Fibroblast of skin of left quadriceps (primary cell): ENCODE data around the gene FBXW10B.
"Not testable (repeated sequence)": the region's sequence is repeated elsewhere in the genome, so short reads cannot be mapped to it uniquely, and the experiment has no call there.

Experiments used
- DNase-seq, 2 experiments: peaks; one replicate each; pipeline ENCODE4 v3.0.0-alpha.2; 2013; ENCODE audit warnings: low read depth in 2 of 2

Gene FBXW10B

GRCh38 chr17:15630930-15631453, 11.5 kb upstream of the FBXW10B start:
- not testable (repeated sequence) for DNase-seq

- not testable (repeated sequence) for DNase-seq
These were observed 10.5 kb upstream of the FBXW10B start for GRCh38 chr17:15629991-15630390.

GRCh38 chr17:15623661-15624209, 4.2 kb upstream of the FBXW10B start:
- DNase-seq: peak in 1 of 2 experiments; percentile 9

GRCh38 chr17:15623255-15623654, 3.8 kb upstream of the FBXW10B start:
- DNase-seq: not testable (repeated sequence)

GRCh38 chr17:15622124-15622523, 2.6 kb upstream of the FBXW10B start:
- DNase-seq: not testable (repeated sequence)

GRCh38 chr17:15616828-15617227, 2.7 kb downstream of the FBXW10B start:
- DNase-seq: not testable (repeated sequence)

- not testable (repeated sequence) for DNase-seq
These were observed 3.7 kb downstream of the FBXW10B start for GRCh38 chr17:15615850-15616249.

DNA sequence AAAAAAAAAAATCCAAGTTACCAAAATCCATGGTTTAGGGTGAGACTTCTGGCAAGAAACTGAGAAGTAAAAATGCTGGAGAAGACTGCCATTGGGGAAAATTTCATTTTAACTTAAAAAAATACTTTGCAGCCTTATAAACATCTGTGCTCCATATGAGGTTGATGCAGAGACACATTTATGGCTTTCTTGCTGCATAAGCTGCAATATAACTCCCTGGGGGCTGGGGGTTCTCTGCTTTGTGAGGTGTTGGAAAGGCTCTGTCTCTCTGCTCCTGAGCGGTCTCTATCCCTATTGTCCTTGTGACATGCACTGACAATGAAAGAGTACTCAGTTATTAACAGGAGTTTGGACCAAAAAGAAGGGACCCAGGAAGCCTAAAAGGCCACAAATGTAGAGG, 6.4 kb downstream of the FBXW10B start:
- DNase-seq: peak in 1 of 2 experiments; percentile 0

GRCh38 chr17:15592960-15593359, 26.5 kb downstream of the FBXW10B start:
- DNase-seq: not testable (repeated sequence)

GRCh38 chr17:15591986-15592385, 27.5 kb downstream of the FBXW10B start:
- not testable (repeated sequence) for DNase-seq

DNA sequence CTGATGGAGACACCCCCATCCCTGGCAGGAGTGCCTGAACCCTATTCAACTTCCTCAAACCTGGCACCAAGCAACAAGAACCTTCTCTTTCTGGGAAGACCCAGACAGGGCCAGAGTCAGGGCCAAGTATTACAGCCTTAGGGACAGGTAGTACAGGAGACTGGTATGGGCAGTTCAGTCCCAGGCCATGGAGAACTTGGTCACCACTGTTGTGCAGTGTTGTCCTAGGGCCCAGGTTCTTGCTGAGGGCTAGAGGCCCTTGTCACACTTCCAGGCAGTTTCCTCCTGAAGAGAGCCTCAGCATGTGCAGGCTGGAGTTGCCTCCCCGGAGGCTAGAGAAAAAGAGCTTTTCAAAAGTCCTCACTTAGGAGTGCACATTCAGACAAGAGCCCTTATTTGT, 28.7 kb downstream of the FBXW10B start:
- DNase-seq: not testable (repeated sequence)

DNA sequence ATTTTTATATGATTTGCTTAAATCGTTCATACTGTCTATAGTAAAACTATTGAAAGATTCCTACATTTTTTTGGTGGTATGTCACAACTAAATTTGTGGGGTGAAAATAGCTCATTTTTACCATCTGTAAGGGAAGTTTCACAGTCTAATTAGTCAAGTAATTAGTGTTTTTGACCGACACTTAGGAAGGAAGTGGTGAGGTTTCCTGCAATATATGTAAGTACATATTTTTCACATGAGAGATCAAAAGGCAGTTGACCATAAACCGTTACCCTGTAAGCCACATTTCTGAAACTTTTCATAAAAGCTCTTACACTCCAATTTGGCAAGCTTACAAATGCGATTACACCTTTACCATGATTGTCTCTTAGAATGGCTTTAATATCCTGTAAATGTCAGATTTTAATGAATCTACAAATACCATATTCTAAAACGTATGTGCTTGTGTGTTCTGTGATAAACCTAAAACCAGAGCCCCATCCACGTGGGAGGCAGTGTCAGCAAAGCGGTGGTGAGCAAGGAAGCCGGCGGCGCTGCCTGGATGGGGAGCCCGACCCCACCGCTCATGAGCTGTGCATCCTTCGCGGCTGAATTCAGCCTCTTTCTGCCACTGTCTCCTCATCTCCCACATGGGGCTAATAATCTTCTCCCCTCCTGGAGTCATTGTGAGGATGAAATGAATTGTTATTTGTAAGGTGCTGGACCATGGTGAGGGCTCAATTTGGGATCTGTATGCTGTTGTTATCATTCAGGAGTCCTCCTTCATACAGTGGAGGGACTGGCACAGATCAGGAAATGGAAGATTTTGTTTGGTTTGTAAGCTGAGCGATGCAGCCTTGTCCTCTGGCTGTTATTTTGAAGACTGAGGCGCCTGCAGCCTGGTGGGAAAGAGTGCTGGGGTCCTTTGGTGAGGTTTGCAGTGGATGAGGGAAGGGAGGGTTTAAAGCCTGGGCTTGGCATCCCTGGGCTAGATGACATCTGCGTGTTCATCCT, 29.7 kb downstream of the FBXW10B start:
- DNase-seq: not testable (repeated sequence)

DNA sequence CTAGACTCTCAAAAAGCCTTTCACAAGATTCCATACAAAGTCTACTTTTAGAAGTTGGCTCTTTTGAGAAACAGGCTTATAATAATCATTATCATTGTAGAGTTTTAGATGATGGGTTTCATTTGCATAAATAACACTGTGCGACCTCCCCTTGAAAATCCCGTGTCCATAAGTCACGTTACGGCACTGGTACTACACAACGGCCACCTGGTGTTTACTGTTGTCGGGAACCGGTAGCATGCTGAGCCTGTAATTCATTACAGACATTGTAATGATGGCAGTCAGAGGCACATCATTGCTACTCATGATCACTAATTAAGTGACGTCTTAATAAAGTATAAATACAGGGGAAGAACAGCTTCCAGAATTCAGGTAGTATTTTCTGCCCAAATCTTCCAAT, 31.5 kb downstream of the FBXW10B start:
- not testable (repeated sequence) for DNase-seq

DNA sequence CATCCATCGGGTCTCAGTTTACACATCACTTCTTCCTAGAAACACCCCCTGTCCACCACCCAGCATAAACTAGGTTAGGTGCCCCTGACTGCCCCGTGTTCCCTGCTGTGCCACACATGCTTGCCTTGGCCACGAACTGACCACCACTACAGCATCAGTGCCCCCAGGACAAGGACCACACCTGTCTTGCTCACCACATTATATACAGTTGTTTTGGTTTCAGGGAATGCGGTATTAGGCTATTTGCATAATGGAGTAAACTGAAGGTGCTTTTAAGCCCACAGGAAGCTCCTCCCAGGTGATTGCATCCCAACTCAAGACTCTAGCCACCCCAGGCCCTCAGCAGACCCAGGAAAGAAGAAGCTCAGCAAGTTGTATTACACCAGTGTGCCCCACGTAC, 36.2 kb downstream of the FBXW10B start:
- DNase-seq: not testable (repeated sequence)

- not testable (repeated sequence) for DNase-seq
These were observed 38.0 kb downstream of the FBXW10B start for GRCh38 chr17:15581462-15581861.

- DNase-seq: not testable (repeated sequence)
These were observed 42.7 kb downstream of the FBXW10B start for GRCh38 chr17:15576848-15577247.

- DNase-seq: not testable (repeated sequence)
These were observed 44.8 kb downstream of the FBXW10B start for GRCh38 chr17:15574660-15575059.

- DNase-seq: not testable (repeated sequence)
These were observed 45.6 kb downstream of the FBXW10B start for GRCh38 chr17:15573870-15574269.
